HEK293T (cell line): ENCODE data around the gene GRHL1.
"Not testable (repeated sequence)": the region's sequence is repeated elsewhere in the genome, so short reads cannot be mapped to it uniquely, and the experiment has no call there.

Experiments used
- ARNT ChIP-seq: fragments of 450-650 bp; IDR thresholded peaks from 2 replicates; pipeline ENCODE4 v1.6.1; 2017; ENCODE audit warnings: mild to moderate bottlenecking
- FOXA1 ChIP-seq: fragments of 450-650 bp; IDR thresholded peaks from 2 replicates; pipeline ENCODE4 v1.6.1; 2016; ENCODE audit warnings: mild to moderate bottlenecking
- FOXM1 ChIP-seq: fragments of 450-650 bp; IDR thresholded peaks from 2 replicates; pipeline ENCODE4 v1.6.1; 2017; ENCODE audit warnings: mild to moderate bottlenecking, borderline replicate concordance
- SP1 ChIP-seq: fragments of 450-650 bp; IDR thresholded peaks from 2 replicates; pipeline ENCODE4 v1.6.1; 2017
- TARDBP ChIP-seq: fragments of 450-650 bp; IDR thresholded peaks from 2 replicates; pipeline ENCODE4 v1.6.1; 2016
- ZNF384 ChIP-seq: fragments of 450-650 bp; IDR thresholded peaks from 2 replicates; pipeline ENCODE4 v1.6.1; 2016

DNA sequence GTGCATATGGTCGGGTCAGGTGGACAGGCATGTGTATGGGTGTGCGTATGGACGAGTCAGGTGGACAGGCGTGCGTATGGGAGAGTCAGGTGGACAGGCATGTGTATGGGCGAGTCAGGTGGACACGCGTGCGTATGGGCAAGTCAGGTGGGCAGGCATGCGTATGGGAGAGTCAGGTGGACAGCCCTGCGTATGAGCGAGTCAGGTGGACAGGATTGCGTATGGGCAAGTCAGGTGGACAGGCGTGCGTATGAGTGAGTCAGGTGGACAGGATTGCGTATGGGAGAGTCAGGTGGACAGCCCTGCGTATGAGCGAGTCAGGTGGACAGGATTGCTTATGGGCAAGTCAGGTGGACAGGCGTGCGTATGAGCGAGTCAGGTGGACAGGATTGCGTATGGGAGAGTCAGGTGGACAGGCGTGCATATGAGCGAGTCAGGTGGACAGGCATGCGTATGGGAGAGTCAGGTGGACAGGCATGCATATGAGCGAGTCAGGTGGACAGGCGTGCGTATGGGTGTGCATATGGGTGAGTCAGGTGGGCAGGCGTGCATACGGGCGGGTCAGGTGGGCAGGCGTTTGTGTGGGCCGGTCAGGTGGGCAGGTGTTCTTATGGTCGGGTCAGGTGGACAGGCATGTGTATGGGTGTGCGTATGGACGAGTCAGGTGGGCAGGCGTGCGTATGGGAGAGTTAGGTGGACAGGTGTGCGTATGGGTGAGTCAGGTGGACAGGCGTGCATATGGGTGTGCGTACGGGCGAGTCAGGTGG is 62.3 kb downstream of the GRHL1 start:
- not testable (repeated sequence) for TF ChIP-seq FOXM1, FOXA1, TARDBP, SP1, ZNF384, ARNT
